ENCODE data around the gene OTOGL.
"Not testable (repeated sequence)": the region's sequence is repeated elsewhere in the genome, so short reads cannot be mapped to it uniquely, and the experiment has no call there.

OTOGL gene

DNA sequence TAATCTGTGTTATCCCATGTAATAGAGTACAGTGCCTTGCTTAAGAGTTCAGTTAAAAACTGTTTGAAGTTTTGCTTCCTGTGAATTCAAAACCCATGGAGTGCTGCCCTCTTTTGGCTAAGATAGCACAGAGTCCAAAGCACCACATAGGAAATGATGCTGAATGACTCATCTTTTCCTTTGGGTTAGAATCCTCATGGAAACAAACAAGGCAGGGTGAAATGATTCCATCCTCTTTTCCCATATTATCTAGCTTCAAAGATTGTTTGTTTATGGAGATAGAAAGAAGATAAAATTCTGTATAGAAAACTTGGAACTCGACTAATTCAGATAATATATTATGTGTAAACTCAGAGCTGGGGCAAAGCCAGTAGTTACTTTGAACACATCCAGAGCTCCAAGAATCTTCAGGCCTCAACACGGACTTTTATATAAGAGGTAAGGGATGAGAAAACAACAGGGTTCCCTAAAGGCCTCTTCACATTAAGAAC, 87.4 kb downstream of the OTOGL start:
- peak; percentile 95 for DNase-seq

DNA sequence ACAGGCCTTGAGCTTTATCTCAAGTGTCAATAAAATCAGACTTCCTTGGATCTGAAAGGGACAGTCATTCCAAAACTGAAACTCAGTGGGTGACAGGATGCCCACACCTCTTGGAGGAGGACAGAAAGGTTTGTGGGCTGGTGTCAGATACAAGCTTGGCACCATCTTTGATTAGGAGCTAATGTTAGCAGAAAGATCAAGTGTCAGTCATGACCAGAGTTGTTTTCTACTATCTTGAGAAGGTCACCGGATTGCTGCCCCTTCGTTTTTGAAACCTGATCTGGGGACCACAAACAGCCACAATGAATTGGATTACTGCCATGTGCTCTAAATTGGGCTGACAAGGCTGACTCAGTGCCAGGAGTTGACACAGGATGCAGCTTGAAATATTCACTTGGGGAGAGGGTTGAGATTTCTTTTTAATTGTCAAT, 88.3 kb downstream of the OTOGL start:
- peak; percentile 72 for DNase-seq

DNA sequence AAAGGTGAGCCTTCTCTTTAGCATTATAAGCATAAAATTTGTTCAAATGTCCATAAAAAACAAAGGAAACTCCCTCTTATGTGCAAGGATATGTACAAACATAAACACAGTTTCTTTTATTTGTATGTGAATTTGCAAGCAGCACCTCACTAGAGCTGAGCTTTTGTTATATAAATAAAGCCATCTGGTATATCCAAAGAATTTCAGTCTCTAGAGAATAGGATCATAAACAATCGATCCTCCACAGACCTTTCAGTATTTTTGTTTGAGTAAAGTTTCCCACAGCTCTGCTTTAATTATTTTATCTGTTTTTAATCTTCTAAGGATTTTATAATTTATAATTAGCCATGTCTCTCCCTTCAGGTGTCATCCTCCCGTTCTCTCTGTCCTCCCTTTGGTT, 89.2 kb downstream of the OTOGL start:
- DNase-seq, result no peak

DNA sequence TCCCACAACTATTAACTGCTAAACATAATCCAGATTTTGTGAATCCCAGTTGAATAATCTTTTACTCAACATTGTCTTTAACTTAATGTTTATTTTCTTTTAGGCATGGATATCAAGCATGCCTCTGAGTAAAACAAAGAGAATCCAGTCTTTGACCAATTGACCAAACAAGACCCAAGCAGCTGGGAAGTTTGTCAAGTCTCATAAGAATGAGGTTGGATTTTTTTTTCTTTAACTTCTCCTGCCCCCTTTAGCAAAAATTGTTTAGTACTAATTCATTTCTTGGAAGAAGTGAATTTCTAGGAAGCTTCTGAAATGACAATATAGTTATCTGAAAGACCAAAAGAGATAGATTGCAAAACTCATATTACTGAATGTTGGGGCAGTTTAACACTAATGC, 89.9 kb downstream of the OTOGL start:
- peak; percentile 93 for DNase-seq

DNA sequence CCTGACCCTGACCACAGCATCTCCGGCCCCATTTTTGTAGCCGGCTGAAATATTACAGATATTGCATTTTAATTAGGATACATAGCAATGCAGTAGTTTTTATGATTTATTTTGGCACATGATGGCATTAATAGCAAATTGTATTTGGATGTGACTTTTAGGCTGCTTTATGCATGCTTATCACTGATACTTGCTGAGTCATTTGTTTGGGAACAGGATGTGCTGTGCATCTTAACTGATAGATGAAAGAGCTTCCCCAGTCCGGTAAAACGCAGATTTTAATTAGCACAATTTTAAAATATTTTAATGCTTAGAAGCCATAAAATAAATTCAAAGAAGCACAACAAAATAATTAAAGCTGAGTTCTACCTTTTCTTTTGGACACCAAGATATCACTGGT, 90.7 kb downstream of the OTOGL start:
- no peak for DNase-seq

DNA sequence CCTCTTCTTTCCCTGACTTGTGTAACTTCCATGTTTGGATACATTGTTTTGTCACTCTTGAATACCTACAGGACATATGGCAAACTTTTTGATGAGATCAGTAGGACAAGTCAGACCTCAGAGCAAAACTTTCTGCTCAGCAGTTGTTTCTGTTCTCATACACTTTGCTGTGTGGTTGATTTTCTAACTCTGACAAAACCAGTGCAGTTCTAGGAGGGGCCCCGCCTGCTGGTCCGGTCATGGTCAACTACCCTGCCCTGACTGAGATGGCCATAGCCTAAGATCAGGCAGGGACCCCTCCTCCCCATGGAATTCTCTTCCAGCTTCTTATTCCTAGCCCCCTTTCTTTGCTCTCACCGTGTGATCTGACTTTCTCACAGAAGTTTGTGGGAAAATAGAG, 92.8 kb downstream of the OTOGL start:
- DNase-seq, result no peak

DNA sequence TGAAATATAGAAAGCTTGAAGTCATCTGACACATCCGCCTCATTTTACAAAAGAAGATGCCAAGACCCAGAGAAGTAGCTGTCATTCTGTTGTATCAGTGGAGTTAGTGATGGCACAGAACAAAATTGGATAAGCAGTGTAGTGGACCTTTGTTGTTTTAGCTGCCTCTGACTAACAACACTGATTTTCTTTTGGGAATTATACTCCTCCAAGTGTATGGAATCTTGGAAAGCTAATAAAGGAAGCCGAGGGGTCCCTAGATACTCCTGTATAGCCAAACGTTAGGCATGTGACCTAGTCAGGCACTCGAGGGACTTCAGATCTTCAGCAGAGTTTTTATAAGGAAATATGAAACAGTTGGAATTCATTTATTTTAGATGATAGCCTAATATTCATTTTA, 94.5 kb downstream of the OTOGL start:
- peak; percentile 21 for DNase-seq

DNA sequence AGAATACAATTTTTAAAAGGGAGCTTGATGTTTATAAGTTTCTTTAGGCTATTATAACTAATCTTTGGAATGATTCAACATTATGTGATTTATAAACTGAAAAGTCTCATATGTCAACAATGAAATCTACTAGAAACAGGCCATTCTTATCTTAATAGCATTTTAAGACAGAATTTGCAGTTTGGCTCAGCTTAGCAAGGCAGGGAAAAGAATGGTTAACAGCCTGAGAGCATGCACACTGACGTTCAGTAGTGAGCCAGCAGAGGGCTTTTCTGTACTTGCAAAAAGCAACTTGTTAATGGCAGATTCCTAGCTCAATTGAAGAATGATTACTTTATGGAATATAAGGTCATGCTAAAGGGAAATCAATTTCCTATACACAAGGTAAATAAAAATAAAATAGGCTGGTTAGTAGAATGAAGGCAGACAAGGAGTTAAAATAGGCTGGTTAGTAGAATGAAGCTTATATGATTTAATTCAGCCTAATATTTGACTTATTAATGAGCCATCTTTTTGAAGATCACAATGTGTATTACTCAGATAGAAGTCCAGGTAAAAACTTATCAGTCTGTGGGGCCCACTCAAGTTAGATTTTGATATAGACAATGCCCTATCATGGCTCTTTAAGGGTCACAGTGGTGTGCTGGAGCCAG, 95.9 kb downstream of the OTOGL start:
- peak; percentile 68 for DNase-seq

DNA sequence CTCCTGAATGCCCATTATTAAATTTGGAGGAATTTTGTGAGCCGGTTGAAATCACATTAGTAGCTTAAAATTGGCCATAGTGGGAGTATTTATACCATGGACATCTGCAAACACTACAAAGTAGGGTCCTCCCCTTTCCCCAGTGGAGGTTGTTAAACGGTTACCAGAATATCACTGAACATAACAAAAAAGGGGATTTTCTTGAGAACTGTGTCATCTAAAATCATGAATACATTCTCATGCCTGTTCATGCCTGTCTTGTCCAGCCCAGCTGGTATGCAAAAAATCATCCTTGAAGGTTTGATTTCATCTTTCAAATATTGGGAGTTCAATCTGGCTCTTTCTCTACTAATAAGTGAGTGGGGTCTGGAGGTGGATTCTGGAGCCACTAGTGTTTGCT, 96.4 kb downstream of the OTOGL start:
- no peak for DNase-seq

DNA sequence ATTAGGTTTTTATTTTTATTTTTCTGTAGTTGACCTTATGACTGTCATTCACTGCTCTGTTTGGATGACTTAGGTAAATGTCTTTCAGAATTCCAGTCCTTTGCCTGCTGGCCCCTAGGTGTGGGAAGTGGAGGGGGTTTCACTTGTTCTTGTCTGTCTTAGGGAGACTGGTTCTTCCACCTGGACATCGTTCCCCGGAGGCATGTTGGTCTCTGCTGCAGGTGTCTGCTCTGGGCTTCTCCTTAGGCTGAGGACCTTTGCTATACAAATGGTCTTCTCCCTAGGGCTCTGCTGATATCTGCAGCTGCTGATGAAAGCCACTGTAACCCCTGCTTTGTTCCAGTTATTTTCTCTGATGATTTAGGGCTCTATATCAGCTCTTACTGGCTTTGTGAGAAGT, 97.1 kb downstream of the OTOGL start:
- no peak for DNase-seq

DNA sequence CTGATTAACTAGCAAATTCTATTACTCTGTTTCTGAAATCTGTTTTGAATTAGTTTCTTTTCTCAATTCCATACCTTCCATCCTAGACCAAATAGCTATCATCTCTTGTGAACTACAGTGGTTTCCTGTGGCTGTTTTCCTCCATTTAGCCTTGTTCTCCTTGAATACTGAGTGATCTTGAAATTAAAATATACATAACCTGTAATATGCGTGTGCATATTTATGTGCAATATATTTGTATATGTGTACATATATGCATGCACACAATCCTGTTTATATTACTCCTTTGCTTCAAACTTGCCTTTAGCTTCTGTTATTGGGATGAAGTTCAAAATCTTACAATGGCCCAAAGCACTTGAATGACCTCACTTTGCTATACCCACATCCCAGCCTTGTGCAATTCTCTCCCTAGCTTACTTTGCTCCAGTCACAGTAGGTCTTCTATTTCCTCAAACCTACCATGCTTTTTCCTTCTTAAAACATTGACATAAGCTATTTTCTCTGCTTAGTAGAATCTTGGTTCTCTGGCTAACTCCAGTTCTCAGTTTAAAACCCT, 99.5 kb downstream of the OTOGL start:
- DNase-seq, result no peak

DNA sequence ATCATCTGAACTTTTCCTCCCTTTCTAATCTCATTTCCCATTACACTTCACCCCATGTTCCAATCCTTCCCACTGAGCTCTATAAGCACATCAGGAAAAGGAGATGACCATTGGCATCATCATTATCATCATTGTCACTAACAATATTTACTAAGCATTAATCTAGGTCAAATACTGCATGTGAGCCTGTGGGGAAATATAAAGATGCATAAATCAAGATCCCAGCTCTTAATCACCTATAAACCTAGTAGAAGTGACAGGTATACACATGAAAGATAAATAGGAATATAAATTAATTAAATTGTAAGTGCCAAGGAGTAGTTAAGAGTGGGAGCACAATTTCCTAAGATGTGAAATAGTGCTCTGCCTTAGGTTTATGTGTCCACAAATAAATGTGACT, 100.6 kb downstream of the OTOGL start:
- no peak for DNase-seq

DNA sequence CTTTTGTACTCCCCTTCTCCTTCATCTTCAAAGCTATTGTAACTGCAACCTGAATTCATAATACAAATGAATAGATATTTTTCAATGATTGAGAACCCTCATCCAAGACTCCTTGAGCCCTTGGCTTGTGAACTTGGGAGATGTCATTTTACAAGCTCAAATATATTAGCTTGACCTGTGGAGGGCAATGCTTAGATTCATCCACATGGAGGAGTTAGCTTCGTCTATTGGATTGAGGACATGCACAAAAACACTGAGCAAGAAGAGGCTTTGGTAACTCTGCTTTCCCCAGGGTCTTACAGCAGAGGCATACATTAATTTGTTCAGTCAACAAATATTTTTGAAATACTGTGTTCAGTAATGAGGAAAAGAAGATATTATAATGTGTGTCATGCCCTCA, 101.1 kb downstream of the OTOGL start:
- no peak for DNase-seq

DNA sequence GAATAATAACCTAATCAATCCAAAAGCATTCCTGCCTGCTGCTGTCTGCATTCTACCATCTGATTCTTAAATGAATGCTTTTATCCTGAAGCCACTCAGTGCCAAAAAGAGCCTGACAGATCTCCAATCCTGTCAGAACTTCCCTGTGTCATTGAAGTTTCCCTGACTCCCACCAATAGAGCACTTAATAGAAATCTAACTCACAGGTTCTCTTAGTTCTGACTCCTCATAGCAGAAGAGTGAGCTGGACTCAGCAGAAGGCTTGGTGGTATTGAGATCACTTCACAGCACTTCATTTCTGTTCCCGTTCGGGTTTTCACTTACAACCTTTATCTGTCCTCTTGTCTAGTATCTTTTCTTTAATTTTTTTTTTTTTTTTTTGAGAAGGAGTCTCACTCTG, 102.6 kb downstream of the OTOGL start:
- DNase-seq, result no peak

DNA sequence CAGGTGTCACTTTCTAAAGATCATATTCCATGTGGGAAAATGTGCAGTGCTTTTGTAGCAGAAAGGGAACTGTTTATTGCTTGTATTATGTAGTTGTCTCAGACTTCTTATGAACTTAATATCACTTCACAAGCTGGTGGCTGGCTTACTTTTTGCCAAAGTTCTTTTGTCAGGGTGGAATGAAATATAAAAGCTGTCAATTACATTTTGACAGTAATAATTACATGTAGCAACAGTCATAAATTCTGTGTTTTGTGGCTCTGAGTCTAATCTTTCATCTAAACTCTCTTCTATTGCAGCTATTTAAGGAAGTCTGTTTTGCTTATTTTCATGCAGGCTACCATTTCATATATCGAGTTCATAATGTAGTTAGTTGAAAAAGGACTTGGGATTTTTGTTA, 106.6 kb downstream of the OTOGL start:
- no peak for DNase-seq

DNA sequence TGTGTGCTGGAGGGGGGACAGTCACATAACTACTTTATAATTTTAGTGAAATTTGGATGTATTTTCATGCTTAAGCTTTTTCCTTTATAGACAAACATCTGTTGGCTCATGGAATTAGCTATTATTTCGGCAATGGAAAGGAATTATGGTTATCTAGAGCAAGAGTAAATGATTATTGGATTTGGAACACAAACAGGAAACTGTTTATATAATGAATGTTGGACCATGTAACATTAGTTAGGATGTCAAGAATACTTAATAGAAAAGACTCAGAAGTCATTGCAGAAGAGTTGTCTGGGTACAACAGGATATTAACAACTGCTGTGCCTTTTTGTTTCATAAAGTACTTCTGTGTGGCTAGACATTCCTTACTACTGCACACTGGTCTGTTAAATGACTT, 108.7 kb downstream of the OTOGL start:
- DNase-seq, result no peak

DNA sequence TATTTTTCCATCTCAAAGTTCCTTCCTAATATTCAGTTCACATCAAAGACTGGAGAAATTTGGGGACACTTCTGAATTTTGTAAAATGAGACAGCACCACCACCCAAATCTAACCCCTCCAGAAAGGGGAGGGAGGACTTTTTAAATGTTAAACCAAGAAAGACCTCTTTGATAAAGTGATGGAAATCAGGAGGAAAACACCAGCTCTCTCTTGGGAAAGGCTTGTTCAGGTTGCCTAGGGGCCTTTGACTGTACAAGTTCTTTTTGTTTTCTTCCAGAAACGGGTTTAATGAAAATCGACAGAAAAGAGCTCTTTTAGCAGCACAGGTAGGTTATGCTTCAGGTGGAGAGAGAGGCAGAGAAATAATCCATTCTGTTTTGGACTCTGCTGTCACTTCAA, 112.3 kb downstream of the OTOGL start:
- no peak for DNase-seq

DNA sequence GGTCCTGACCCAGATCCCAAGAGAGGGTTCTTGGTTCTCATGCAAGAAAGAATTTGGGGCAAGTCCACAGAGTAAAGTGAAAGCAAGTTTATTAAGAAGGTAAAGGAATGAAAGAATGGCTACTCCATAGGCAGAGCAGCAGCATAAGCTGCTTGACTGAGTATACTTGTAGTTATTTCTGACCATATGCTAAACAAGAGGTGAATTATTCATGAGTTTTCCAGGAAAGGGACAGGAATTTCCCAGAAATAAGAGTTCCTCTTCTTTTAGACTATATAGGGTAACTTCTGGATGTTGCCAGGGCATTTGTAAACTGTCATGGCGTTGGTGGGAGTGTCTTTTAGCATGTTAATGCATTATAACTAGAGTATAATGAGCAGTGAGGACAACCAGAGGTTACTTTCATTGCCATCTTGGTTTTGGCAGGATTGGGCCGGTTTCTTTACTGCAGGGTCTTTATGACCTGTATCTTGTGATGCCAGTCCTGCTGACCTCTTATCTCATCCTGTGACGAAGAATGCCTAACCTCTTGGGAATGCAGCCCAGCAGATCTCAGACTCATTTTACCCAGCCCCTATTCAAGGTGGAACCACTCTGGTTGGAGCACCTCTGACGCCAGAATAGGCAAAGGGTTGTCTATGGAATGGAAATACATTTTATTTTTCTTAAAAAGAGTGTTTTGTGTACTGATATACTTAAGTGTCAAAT, 113.8 kb downstream of the OTOGL start:
- DNase-seq, result no peak

DNA sequence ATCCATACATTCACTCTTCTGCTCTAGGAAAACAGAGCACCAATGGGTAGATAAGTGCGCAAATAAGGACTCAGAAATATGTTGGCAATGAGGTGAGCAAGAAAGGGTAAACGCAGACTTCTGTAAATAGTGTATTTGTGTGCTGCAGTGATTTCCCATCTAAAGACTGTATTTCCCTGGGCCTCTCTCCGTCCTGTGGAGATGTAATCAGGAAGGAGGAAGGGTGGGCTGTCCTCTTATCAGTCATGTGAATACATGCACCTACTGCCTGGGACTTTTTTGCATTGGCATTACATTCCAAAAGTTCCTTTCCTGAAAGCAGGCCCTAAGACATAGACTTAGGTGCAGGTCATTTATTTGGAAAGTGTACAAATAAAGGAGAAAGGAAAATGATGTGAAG, 114.5 kb downstream of the OTOGL start:
- DNase-seq, result no peak

DNA sequence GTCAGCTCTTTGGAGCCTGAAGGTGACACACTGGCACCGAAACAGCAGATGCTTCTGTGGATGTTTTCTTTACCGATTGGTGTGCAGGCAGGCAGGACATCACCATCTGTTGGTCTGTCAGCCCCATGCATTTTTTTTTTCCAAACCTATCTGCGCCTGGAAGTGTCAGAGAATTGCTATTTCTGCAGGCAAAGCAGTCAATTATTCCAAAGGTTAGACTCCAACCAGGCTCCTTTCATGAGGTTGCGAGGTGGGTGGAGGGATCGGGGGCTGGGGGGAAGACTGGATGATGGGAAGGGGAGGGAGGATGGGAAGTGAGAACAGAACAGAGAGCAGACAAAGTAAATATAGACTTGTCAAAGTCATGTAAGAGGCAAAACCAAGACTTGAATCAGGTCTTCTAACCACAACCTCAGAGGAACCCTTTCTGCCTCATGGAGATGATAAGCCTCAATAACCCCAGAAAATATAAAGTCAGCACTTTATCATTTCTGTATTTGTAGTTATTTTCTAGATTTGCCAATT, 117.7 kb downstream of the OTOGL start:
- DNase-seq, result no peak

DNA sequence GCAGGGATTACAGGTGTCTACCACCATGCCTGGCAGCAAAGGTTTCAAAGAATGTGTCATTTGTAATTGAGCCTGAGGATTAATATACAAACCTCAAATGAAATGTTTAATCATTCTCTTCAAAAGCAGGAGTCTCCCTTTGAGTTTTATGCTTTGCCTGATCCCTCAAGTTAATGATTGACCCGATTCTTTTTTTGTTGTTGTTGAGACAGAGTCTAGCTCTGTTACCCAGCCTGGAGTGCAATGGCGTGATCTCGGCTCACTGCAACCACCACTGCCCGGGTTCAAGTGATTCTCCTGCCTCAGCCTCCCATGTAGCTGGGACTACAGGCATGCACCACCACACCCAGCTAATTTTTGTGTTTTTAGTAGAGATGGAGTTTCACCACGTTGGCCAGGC, 119.6 kb downstream of the OTOGL start:
- not testable (repeated sequence) for DNase-seq

DNA sequence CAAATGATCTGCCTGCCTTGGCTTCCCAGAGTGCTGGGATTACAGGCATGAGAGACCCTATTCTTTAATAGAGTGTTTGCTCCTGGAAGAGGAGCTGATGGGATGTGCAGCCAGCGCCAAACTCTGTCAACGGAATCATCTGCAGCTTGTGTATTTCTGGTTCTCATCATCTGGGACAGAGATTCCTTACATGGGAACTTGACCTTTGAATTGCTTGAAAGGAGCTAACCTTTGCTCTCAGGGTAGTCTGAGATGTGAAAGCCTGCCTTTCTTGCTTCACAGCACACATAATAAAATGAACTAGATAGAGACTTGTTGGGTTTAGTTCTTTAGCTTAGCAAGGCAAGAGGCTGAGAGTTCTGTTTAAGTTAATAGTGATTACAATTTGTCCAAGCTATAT, 120.0 kb downstream of the OTOGL start:
- DNase-seq, result no peak

DNA sequence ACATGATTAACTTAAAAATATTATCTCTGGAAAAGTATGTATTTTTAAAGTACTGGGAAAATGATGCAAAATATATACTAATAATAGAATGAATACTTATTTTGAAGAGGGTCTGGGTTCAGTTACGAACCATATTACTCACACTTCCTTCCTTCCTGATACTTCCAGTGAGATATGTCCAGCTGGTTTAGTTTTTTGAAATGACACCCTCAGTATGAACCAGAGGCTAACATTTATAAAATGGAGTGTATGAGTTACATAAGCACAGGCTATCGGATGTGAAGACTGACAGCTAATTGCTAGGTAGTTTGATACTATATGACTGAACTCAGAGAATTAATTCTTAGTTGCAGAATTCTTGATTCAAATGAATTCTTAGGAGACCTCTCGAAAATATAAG, 122.9 kb downstream of the OTOGL start:
- DNase-seq, result peak; percentile 21

DNA sequence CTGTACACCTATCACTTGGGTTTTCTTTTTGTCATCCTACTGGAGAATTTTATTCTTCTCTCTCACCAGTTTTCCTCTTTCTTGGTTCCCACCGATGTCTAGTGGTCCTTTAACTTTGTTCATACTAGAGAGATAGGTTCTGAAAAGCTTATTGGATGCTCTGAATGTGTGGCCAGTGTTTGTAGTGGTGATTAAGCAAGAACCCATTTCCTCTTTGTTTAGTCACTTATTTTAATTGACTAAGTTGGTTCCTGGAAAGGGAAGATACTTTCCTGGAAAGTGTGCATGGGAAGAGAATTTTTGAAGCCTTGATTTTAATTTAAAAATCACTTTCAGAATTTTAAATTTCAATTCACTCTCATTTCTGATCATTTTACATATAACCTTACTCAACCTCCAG, 127.2 kb downstream of the OTOGL start:
- peak; percentile 59 for DNase-seq
